COR-L47 (cell line): ENCODE data around the gene KRT34.

ENCODE experiments used
- DNase-seq: peaks from one replicate; lab custom pipeline; 2025; lab: John Stamatoyannopoulos, UW

Gene KRT34

DNA sequence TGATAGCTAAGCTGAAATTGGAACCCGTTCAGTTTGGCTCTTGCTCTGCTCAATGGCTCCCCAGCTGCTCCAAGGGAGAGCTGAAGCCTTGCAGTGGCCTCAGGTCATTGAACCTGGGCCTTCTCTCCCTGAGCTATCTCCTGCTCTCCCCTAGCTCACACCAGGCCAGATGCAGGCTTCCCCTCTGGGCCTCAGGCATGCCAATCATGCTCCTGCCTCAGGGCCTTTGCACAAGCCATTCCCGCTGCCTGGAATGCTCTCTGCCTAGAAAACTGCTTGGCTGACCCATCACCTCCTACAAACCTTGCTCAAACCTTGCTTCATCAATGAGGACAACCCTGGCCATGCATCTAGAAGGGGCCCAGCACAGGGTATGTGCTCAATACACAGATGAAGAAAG is 49.9 kb downstream of the KRT34 start:
- DNase-seq, result no peak

DNA sequence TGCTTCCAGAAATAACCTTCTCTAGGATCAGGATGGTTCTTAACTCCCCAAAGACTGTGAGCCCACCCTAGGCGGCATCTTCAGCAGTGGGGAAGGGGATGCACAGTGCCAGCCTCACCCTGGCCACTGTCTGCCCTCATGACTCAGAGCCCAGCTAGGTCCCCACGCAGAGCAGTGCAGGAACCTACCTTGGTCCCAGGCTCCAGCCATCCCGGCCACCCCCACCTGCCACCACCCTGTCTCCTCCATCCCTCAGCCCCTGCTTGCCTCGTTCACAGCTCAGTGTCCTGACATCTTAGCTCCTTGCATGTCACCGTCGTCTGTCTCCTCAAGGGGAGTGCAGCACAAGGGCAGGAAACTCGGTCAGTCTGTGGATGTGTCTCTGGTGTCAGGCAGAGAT is 50.5 kb downstream of the KRT34 start:
- no peak for DNase-seq

DNA sequence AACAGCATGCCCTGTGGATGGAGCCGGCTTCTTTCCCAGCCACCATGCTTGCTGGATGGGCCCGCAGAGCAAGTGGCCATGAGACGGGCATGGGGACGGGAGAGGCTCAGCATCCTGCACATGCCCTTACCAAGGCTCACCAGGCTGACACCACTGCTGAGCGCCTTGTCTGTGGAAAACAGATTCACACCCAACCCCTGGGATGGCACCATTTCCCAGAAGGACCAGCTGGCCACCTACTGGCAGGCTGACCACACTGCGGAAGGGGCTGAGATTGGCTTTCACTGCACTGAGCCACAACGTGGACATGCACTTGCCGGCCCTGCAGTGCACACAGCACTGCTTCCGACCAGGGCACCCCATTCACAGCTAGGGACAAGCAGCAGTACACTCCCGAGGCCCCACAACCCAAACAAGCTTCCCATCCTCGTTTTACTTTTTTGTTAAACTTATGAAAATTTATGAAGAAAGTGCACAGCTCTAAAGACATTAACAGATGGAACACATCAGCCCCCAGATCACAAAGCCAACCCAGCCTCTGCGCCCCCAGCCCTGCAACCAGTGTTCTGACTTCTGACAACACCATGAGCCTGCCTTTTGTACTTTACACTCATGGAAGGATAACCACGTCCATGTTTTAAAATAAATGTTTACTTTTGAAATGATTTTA is 52.7 kb downstream of the KRT34 start:
- peak; percentile 37 for DNase-seq

DNA sequence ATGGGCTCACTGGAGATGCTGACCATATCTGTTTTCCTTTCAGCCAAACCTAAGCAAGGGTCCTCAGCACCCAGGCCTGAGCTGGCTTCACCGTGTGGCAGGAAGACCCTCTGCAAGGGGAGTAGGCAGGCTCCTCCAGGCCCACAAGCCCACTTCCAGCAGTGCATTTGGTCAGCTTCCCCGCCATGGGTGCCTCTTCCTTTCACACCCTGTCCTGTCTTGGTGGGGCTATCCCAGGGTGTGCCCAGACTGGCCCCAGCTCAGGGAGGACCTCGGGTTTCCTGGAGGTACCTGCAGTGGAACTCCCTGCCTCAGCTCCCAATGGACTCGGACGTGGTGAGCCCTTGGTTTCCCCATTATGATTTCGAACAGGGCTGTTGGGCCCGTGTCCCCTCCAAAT is 53.9 kb downstream of the KRT34 start:
- DNase-seq, result no peak
